22Rv1 (cell line): ENCODE measurements around the gene FAM107B.

Experiments
- H3K27ac ChIP-seq: fragments of 450-650 bp; 2 replicates; pipeline ENCODE4 v1.5.1; 2017
- ZFX ChIP-seq: fragments of 450-650 bp; IDR thresholded peaks from 2 replicates; pipeline ENCODE4 v1.6.1; 2017; ENCODE audit warnings: antibody characterized with exemption, borderline replicate concordance
- TF ChIP-seq, protein P1 (sequence below): fragments of 450-650 bp; IDR thresholded peaks from 2 replicates; pipeline ENCODE4 v1.5.1; 2017; ENCODE audit warnings: mild to moderate bottlenecking

Gene FAM107B

DNA sequence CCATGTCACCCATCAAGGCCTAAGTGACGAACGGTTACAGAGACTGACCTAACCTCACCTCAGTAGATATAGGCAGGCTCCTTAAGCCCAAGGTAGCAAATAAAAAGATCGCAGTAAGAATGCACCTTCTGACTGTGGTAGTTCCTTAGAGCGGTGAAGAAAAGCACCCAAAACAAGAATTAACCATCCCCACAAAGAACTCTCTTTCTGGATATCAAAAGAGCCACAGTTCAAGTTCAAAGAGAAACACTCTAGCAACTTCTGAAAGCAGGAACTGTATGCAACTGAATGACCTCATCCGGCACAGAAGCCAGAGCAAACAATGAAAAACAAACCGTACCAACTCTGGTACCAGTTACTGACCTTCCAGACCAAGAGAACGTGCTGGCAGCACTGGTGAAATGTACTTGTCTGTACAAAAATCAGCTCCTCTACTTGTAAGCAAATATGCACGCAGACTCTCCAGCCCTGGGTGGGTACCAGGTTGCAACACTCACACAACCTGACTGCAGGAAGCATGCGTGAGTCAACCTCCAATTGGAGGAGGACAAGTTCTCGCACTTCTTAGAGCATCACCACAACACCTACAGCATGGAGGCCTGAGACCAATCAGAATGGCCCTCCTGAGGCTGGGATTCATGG is 202.7 kb downstream of the FAM107B start:
- TF ChIP-seq, protein P1, sequence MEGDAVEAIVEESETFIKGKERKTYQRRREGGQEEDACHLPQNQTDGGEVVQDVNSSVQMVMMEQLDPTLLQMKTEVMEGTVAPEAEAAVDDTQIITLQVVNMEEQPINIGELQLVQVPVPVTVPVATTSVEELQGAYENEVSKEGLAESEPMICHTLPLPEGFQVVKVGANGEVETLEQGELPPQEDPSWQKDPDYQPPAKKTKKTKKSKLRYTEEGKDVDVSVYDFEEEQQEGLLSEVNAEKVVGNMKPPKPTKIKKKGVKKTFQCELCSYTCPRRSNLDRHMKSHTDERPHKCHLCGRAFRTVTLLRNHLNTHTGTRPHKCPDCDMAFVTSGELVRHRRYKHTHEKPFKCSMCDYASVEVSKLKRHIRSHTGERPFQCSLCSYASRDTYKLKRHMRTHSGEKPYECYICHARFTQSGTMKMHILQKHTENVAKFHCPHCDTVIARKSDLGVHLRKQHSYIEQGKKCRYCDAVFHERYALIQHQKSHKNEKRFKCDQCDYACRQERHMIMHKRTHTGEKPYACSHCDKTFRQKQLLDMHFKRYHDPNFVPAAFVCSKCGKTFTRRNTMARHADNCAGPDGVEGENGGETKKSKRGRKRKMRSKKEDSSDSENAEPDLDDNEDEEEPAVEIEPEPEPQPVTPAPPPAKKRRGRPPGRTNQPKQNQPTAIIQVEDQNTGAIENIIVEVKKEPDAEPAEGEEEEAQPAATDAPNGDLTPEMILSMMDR, result no peak
- TF ChIP-seq ZFX, result no peak
- peak overlapping the region; percentile 87 for H3K27ac ChIP-seq

DNA sequence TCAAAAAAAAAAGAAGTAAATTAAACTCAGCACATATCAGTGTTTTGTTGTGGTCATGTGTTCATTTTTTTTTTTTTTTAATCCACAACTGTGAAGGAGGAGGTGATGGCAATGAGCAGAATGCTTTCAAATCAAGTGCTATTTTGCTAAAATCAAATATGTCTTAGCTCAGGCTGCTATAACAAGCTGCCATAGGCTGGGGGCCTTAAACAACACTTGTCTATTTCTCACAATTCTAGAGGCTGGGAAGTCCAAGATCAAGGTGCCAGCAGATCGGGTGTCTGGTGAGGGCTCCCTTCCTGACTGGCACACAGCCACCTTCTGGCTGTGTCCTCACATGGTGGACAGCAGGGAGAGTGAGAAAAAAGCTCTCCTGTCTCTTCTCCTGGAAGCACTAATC is 203.9 kb downstream of the FAM107B start:
- TF ChIP-seq ZFX, result no peak
- TF ChIP-seq, protein P1, result no peak
- H3K27ac ChIP-seq, result peak overlapping the region; percentile 87; the same call in 1 of the 2 replicates

DNA sequence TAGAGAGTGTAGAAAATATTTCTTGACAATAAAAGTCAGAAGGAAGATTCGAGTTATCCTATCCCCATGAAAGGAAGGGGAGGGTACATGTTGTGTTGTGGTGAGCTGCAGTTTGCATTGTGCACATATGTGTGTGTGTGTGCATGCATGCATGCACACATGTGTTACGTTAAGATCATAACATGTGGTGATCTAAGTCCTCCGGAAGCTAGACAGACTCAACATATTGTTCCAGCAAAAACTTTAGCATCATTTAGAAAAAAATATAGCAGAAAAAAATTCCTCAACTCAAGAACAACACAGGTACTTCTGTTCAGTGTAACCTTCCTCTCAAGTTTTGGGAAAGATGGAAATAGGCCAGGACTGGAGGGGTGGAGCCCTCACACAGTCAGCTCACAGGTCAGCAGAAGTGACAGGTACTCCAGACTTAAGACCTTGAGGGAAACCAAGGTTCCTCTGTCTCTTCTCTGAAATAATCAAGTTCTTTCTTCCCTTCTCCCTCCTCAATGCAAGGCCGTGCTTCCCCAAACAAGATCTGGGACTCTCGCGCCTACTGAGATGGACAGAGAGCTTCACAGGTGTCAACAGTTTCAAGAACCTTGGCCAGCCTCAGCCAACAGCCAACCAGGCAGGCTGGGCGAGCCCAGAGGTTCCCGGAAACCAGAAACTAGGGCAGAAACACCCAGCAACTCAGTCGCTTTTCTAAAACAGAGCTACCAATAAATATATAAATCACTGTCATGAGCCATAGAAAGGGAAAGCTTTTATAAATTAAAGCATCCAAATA is 205.2 kb downstream of the FAM107B start:
- no peak overlapping the region for H3K27ac ChIP-seq
- TF ChIP-seq, protein P1, result no peak
- TF ChIP-seq ZFX, result no peak

DNA sequence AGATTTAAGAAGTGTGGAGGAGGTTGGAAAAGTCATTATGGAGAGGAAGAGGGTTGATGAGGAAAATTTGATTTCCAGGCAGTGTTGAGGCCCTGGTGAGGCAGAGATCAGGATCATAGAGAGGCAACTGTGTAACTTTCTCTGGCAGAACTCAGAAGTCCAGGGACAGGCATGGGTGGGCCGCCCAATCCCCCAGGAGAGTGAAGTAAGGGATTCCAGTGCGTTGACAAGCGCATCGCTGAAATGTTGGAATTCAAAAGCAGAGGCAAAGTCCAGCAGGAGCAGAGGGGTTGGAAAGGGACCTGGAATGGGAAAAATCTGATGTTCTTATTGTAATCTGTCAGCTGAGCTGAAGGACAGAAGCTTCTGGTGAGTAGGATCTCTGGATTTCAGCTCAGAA is 207.3 kb downstream of the FAM107B start:
- no peak for TF ChIP-seq ZFX
- TF ChIP-seq, protein P1, result no peak
- H3K27ac ChIP-seq, result no peak overlapping the region

DNA sequence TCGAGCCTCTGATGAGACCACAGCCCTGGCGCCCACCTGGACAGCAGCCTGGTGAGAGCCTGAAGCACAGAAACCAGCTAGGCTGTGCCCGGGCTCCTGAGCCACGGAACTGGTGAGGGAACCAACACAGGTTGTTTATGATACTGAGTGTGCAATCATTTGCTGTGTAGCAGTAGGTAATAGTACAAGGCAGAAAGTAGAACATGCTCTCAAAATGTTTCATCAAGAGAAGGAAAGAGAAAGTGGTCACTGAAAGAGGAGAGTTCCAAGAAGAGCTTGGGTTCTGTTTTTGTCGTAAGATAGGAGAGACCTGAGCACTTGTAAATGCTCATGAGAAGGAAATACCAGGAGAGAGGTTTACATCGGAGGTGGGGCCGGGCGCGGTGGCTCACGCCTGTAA is 208.2 kb downstream of the FAM107B start:
- H3K27ac ChIP-seq, result no peak overlapping the region
- TF ChIP-seq, protein P1, result no peak
- TF ChIP-seq ZFX, result no peak

DNA sequence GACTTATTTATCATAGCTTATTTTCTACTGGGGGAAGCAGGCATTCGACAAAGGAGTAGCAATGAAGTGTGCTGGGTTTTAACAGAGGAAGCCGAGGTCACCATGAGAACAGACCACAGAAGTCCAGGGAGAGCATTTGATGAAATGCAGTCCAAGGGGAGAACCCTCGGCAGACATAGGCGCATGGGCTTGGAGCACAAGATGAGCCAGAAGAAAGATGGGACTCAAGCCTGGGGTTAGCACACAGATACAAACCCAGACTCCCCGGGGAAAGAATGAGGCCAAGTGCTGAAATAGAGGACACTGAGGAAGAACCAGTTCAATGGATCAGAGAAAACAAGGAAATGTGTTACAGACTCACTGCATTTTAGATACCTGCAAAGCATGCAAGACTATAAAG is 209.5 kb downstream of the FAM107B start:
- TF ChIP-seq, protein P1, result no peak
- no peak for TF ChIP-seq ZFX
- no peak overlapping the region for H3K27ac ChIP-seq

DNA sequence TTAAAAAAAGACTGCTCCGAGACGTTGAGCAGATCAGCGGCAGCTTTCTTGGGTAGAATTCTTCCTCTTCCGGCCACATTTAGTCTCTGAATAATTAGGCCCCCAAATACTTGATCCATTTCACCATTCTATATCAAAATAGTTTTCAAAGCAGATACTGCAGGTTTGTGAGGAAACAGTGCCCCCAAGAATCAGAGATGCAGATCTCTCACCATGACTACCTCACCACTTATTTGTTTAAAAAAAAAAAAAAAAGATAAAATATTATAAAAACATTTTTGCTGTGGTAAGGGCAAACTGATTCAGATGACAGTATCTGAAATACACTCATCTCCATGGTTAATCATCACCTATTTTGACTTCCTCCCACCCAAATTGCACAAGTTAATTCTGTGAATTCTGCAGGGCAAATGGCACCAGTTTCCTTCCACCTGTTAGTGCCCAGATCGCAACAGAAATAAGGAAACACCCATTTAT is 210.4 kb downstream of the FAM107B start:
- H3K27ac ChIP-seq, result no peak overlapping the region
- TF ChIP-seq ZFX, result no peak
- TF ChIP-seq, protein P1, result no peak
